ENCODE data around the gene C2CD4B.

GRCh38 chr15:62125773-62126172, 39.3 kb downstream of the C2CD4B start:
- TF ChIP-seq BHLHE40 (IDR thresholded peaks at IDR 0.05; ENCODE audit: borderline replicate concordance) (no peak), PKNOX1 (IDR thresholded peaks at IDR 0.05) (no peak), ELF4 (IDR thresholded peaks at IDR 0.05) (no peak)

All from HEK293T (cell line).